ENCODE results near the gene BTBD9. TPM values are rescaled to one million over a fixed set of nuclear protein-coding genes. Genes with fewer than 3 reads are reported as not detected.

Gene BTBD9
- total RNA-seq, 1 donor from 2014 or later, result 24.1 TPM

DNA sequence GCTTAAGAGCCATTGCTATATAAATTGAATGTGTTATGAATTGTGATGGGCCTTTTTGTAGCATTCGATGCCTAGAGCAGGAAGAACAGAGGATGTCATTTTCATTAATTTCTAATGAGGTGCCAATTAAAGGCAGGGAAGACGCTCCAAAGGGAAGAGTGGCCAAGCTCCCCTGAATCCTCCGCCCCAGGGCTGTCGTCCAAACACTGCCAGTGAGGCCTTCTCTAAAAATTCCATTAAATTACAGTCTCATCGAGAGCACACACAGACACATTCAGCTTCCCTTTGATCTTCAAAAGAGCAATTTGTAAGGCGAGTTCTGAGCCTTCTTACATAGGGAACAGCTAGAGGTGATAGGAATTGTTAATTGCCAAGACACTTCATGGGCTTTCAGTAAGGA lies 520.2 kb downstream of the BTBD9 start:
- no peak overlapping the region for H3K4me3 ChIP-seq
- no peaks in the 10 kb centered on the region for H3K36me3 ChIP-seq
- H3K27ac ChIP-seq, result no peak overlapping the region
- DNase-seq (ENCODE audit: extremely low spot score in 2 of 2), result no peak
- TF ChIP-seq POLR2A (IDR thresholded peaks at IDR 0.05), result no peak
- TF ChIP-seq POLR2AphosphoS5 (IDR thresholded peaks at IDR 0.05; ENCODE audit: insufficient read depth in 1 of 2, low read depth in 1 of 2), result no peak
- TF ChIP-seq, protein P1, sequence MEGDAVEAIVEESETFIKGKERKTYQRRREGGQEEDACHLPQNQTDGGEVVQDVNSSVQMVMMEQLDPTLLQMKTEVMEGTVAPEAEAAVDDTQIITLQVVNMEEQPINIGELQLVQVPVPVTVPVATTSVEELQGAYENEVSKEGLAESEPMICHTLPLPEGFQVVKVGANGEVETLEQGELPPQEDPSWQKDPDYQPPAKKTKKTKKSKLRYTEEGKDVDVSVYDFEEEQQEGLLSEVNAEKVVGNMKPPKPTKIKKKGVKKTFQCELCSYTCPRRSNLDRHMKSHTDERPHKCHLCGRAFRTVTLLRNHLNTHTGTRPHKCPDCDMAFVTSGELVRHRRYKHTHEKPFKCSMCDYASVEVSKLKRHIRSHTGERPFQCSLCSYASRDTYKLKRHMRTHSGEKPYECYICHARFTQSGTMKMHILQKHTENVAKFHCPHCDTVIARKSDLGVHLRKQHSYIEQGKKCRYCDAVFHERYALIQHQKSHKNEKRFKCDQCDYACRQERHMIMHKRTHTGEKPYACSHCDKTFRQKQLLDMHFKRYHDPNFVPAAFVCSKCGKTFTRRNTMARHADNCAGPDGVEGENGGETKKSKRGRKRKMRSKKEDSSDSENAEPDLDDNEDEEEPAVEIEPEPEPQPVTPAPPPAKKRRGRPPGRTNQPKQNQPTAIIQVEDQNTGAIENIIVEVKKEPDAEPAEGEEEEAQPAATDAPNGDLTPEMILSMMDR (IDR thresholded peaks at IDR 0.05), result no peak
- no peaks in the 10 kb centered on the region for H3K27me3 ChIP-seq
- no peaks in the 10 kb centered on the region for H3K9me3 ChIP-seq
- peaks cover 13% of the 10 kb centered on the region for H3K4me1 ChIP-seq
- intact Hi-C loops (cut with DNase I), result no loop called here

DNA sequence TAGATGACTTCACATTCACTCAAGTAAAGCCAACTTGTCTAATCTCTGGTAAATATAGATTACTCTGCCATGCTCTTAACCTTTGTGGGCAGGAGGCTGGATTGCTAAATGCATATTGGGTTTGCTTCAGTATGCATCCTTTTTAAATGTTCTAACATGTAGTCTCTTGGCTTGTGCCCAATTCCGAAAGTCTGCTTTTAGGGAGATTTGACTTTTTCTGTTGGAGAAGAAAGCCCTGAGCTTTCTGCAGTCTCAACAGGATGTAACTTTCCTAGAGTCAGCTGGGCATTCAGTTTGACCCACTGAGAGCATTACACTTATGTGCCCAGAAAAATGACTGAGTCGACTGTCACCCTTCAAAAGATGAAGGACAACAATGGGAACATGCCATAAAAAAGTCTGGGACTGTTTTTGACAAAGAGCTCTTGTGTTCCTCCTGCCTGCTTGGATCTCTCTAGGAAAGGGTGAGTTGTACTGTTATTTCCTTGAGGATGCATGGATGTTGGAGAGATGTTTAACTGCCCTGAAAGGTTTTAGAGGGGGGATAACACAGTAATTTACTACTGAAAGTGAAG lies 520.9 kb downstream of the BTBD9 start:
- no peaks in the 10 kb centered on the region for H3K27me3 ChIP-seq
- intact Hi-C loops (cut with DNase I), result no loop called here
- no peak for DNase-seq (ENCODE audit: extremely low spot score in 2 of 2)
- no peaks in the 10 kb centered on the region for H3K9me3 ChIP-seq
- TF ChIP-seq POLR2AphosphoS5 (IDR thresholded peaks at IDR 0.05; ENCODE audit: insufficient read depth in 1 of 2, low read depth in 1 of 2) (no peak), POLR2A (IDR thresholded peaks at IDR 0.05) (no peak)
- TF ChIP-seq, protein P1 (IDR thresholded peaks at IDR 0.05), result no peak
- H3K36me3 ChIP-seq, result no peaks in the 10 kb centered on the region
- peaks cover 20% of the 10 kb centered on the region for H3K4me1 ChIP-seq
- no peak overlapping the region for H3K27ac ChIP-seq
- H3K4me3 ChIP-seq, result no peak overlapping the region

Small RNAs within 50 kb of the gene (small RNA-seq; reads per million reads assigned to genes)
- not detected for gene RF00019
- gene RF00279, result not detected

Other genes starting within 250 kb of the BTBD9 start
- gene GLO1, start 63.2 kb upstream of the BTBD9 start, total RNA-seq, result 59.7 TPM
- gene DNAH8, start 75.4 kb upstream of the BTBD9 start, total RNA-seq, result not detected

Measured in vagina (tissue), 2 donors.